Ishikawa (cell line): Measurements from ENCODE around the gene LCA5.

Experiments used
- CEBPB ChIP-seq: IDR thresholded peaks from 2 replicates; pipeline ENCODE4 v1.6.1; 2012
- CREB1 ChIP-seq: IDR thresholded peaks from 2 replicates; pipeline ENCODE4 v1.6.1; 2012; ENCODE audit warnings: low read depth
- EGR1 ChIP-seq: IDR thresholded peaks from 2 replicates; pipeline ENCODE4 v1.6.1; 2012
- EP300 ChIP-seq: IDR thresholded peaks from 2 replicates; pipeline ENCODE4 v1.6.1; 2012; ENCODE audit warnings: borderline replicate concordance
- FOXM1 ChIP-seq: IDR thresholded peaks from 2 replicates; pipeline ENCODE4 v1.6.1; 2012; ENCODE audit warnings: low read depth, borderline replicate concordance
- NFIC ChIP-seq: IDR thresholded peaks from 2 replicates; pipeline ENCODE4 v1.6.1; 2012
- RAD21 ChIP-seq: IDR thresholded peaks from 2 replicates; pipeline ENCODE4 v1.6.1; 2012; ENCODE audit warnings: low read depth
- TAF1 ChIP-seq: IDR thresholded peaks from 2 replicates; pipeline ENCODE4 v1.6.1; 2012; ENCODE audit warnings: low read depth, mild to moderate bottlenecking
- TCF12 ChIP-seq: IDR thresholded peaks from 2 replicates; pipeline ENCODE4 v1.6.1; 2012; ENCODE audit warnings: low read depth
- TEAD4 ChIP-seq: IDR thresholded peaks from 2 replicates; pipeline ENCODE4 v1.6.1; 2012
- YY1 ChIP-seq: IDR thresholded peaks from 2 replicates; pipeline ENCODE4 v1.6.1; 2012; ENCODE audit warnings: low read depth
- ZBTB7A ChIP-seq: IDR thresholded peaks from 2 replicates; pipeline ENCODE4 v1.6.1; 2012; ENCODE audit warnings: low read depth
- TF ChIP-seq, protein P1 (sequence below): IDR thresholded peaks from 2 replicates; pipeline ENCODE4 v1.6.1; 2012
- TF ChIP-seq, protein P2 (sequence below): IDR thresholded peaks from 2 replicates; pipeline ENCODE4 v1.6.1; 2012
- TF ChIP-seq, protein P3 (sequence below): IDR thresholded peaks from 2 replicates; pipeline ENCODE4 v1.6.1; 2012; ENCODE audit warnings: low read depth, mild to moderate bottlenecking

LCA5 gene

GRCh38 chr6:79543886-79544285 is 6.7 kb upstream of the LCA5 start:
- TF ChIP-seq FOXM1 (no peak), EGR1 (no peak)
- TF ChIP-seq, protein P1, sequence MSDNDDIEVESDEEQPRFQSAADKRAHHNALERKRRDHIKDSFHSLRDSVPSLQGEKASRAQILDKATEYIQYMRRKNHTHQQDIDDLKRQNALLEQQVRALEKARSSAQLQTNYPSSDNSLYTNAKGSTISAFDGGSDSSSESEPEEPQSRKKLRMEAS = no peak
- TF ChIP-seq, protein P2, sequence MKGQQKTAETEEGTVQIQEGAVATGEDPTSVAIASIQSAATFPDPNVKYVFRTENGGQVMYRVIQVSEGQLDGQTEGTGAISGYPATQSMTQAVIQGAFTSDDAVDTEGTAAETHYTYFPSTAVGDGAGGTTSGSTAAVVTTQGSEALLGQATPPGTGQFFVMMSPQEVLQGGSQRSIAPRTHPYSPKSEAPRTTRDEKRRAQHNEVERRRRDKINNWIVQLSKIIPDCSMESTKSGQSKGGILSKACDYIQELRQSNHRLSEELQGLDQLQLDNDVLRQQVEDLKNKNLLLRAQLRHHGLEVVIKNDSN = no peak

DNA sequence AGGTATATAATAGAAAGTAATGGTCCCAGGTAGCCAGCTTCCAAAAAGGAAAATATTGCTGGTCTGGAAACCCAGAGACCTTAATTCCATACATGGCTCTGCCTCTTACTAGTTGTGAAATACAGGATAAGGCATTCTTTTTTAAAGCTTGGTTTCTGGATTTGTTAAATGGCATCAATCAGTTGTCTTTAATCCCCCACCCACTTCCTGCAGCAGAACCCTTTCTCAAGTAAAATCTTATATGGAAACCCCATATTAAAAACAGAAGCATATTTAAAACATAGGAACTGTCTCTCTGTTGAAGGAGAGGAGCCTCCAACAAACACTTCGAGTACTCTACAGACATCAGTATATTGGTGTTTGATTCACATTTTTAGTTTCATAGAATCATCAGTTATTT is 6.2 kb upstream of the LCA5 start:
- no peak for TF ChIP-seq TAF1
- TF ChIP-seq CEBPB = no peak
- TF ChIP-seq, protein P1 = no peak
- no peak for TF ChIP-seq YY1
- no peak for TF ChIP-seq RAD21
- TF ChIP-seq, protein P2 = no peak
- no peak for TF ChIP-seq FOXM1
- TF ChIP-seq TEAD4 = no peak
- TF ChIP-seq, protein P3, sequence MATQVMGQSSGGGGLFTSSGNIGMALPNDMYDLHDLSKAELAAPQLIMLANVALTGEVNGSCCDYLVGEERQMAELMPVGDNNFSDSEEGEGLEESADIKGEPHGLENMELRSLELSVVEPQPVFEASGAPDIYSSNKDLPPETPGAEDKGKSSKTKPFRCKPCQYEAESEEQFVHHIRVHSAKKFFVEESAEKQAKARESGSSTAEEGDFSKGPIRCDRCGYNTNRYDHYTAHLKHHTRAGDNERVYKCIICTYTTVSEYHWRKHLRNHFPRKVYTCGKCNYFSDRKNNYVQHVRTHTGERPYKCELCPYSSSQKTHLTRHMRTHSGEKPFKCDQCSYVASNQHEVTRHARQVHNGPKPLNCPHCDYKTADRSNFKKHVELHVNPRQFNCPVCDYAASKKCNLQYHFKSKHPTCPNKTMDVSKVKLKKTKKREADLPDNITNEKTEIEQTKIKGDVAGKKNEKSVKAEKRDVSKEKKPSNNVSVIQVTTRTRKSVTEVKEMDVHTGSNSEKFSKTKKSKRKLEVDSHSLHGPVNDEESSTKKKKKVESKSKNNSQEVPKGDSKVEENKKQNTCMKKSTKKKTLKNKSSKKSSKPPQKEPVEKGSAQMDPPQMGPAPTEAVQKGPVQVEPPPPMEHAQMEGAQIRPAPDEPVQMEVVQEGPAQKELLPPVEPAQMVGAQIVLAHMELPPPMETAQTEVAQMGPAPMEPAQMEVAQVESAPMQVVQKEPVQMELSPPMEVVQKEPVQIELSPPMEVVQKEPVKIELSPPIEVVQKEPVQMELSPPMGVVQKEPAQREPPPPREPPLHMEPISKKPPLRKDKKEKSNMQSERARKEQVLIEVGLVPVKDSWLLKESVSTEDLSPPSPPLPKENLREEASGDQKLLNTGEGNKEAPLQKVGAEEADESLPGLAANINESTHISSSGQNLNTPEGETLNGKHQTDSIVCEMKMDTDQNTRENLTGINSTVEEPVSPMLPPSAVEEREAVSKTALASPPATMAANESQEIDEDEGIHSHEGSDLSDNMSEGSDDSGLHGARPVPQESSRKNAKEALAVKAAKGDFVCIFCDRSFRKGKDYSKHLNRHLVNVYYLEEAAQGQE = no peak
- TF ChIP-seq EGR1 = no peak
- TF ChIP-seq EP300 = no peak
- TF ChIP-seq CREB1 = no peak
- TF ChIP-seq TCF12 = no peak
- no peak for TF ChIP-seq NFIC
- TF ChIP-seq ZBTB7A = no peak

GRCh38 chr6:79538106-79538971 is 1.1 kb upstream of the LCA5 start:
- no peak for TF ChIP-seq FOXM1
- no peak for TF ChIP-seq NFIC
- no peak; the same call in 1 of the 2 replicates for TF ChIP-seq TEAD4
- TF ChIP-seq CREB1 = no peak
- TF ChIP-seq EGR1 = no peak
- TF ChIP-seq RAD21 = no peak
- TF ChIP-seq TCF12 = no peak
- no peak for TF ChIP-seq YY1
- TF ChIP-seq, protein P1 = no peak
- TF ChIP-seq EP300 = no peak
- no peak for TF ChIP-seq CEBPB
- TF ChIP-seq, protein P2 = no peak
- TF ChIP-seq TAF1 = no peak
- TF ChIP-seq, protein P3 = no peak

- no peak for TF ChIP-seq NFIC
- TF ChIP-seq TEAD4 = no peak
- no peak for TF ChIP-seq ZBTB7A
- no peak for TF ChIP-seq FOXM1
- TF ChIP-seq TCF12 = no peak
- no peak for TF ChIP-seq CREB1
- no peak for TF ChIP-seq YY1
- no peak for TF ChIP-seq EP300
- TF ChIP-seq, protein P2 = no peak
- TF ChIP-seq CEBPB = no peak
- no peak for TF ChIP-seq RAD21
- TF ChIP-seq, protein P3 = no peak
- no peak for TF ChIP-seq TAF1
- TF ChIP-seq, protein P1 = no peak
- no peak for TF ChIP-seq EGR1
These were observed 661 bp downstream of the LCA5 start for GRCh38 chr6:79536585-79536953.
